ENCODE data around the gene PCDHGB3.

GRCh38 chr5:141356950-141357349 is 13.1 kb upstream of the PCDHGB3 start:
- TF ChIP-seq POLR2A (IDR thresholded peaks at IDR 0.05), result no peak
- no peak for TF ChIP-seq CTCF (IDR thresholded peaks at IDR 0.05)

Data from lower leg skin (tissue), 3 donors.